EH (cell line): ENCODE data around the gene TENM4.

Experiments
- DNase-seq: peaks from one replicate; pipeline ENCODE4 v3.0.0-alpha.2; 2015; ENCODE audit warnings: low read depth

Gene TENM4

DNA sequence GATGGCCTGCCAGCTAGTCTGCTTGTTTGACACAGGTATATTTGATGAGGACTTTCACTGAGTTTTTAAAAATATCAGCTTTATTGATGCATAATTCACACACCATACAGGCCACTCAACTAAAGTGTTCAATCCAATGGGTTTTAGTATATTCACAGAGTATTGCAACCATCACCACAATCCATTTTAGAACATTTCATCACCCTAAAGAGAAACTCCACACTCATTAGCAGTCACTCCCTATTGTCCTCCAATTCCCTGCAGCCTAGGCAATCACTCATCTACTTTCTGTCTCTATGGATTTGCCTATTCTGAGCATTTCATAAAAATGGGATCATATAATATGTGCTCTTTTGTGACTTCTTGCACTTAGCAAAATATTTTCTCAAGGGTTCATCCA lies 468.2 kb downstream of the TENM4 start:
- no peak for DNase-seq

GRCh38 chr11:78972177-78972576 lies 468.7 kb downstream of the TENM4 start:
- DNase-seq = no peak

GRCh38 chr11:78967811-78968210 lies 473.0 kb downstream of the TENM4 start:
- no peak for DNase-seq

DNA sequence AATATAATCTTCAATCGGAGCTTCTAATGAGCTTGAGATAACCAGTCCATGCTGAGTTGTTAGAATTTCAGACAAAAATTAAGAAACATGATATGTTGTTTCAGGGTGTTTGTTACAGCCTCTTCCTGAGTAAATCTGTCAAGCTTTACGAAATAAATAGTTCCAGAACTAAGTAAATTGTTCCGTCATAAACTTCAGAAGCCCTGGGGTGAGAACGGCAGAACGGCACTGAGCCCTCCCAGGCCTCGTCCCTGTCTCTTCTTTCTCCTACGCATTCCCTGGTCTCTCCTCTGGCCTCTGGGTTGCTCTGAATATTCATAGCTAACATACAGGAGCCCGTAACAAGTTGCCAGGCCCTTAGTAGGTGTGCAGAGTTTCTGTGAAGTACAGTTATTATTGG lies 475.4 kb downstream of the TENM4 start:
- no peak for DNase-seq

- peak; percentile 29 for DNase-seq
These were observed 478.7 kb downstream of the TENM4 start for GRCh38 chr11:78961937-78962701.

DNA sequence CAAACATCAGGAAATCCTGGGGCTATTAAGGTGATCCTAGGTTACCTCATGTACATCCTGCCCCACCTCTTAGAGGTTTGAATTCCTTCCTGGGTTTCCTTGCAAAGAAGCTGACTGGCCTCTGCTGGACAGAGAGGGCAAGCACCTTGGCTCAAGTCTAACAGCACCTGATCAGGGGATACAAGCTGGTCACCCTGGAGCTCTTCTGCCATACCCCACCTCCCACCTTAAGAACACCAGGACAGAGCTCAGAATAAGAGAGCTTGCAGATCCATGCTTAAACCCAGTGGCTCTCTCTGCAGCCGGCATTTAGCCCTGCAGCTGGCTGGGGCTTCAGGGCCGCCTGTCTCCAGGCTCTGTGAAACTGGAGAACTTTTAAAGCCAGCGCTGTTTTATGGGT lies 479.6 kb downstream of the TENM4 start:
- DNase-seq = peak; percentile 29

DNA sequence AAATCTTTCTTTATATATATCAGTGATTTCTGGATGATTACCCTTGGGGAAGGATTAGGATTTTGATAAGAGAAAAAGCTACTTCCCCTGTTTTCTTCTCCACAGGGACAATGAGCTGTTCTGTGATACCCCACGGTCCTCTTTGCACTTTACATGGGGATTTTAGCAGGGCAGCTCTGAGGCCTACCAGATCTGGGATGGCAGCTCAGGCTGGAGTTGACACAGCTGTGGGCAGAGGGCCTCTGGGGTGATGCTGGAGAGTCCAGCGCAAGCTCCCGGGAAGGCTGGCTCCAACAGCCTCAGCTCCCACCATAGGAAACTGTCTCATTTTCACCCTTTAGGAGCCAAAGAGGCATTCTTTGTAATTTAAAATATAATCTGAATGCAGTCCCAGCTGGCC lies 482.4 kb downstream of the TENM4 start:
- no peak for DNase-seq

- DNase-seq = peak; percentile 29
These were observed 483.2 kb downstream of the TENM4 start for GRCh38 chr11:78957476-78958245.

GRCh38 chr11:78954696-78955095 lies 486.1 kb downstream of the TENM4 start:
- no peak for DNase-seq

DNA sequence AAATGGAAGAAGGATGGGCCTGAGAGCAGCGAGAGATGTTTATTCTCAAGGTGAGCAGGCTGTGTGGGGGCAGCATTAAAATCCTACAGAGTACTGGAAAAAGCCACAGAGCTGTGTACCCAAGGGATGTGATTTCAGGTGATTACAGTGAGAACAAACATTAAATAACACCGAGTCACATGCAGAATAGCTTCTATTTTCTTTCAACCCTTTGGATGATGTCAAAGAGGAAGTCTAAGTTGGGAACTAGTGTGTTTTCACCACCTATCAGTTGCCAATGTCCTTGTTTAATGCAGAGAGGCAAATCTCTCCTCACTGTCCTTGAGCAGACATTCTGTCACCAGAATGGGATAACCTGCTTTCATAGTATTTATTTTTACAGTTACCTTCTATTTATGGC lies 486.6 kb downstream of the TENM4 start:
- no peak for DNase-seq

DNA sequence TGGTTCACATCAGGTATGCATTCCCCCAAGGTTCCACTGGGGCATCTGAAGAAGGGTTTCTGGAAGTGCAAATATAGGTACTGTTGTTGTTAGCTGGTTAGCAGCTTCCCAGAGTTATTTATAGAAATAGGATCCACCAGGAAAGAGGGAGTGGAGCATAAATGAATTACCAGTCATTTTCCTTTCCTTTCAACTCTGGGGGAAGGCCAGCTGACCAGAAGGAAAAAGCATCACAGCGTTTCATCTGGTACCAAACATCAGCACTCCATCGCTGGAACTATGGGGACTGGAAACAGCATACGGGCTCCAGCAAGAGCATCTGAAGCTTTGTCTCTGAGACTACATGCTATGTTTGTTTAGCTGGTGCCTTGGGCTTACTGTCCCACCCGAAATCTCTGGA lies 487.9 kb downstream of the TENM4 start:
- DNase-seq = no peak

- no peak for DNase-seq
These were observed 488.7 kb downstream of the TENM4 start for GRCh38 chr11:78952175-78952574.

DNA sequence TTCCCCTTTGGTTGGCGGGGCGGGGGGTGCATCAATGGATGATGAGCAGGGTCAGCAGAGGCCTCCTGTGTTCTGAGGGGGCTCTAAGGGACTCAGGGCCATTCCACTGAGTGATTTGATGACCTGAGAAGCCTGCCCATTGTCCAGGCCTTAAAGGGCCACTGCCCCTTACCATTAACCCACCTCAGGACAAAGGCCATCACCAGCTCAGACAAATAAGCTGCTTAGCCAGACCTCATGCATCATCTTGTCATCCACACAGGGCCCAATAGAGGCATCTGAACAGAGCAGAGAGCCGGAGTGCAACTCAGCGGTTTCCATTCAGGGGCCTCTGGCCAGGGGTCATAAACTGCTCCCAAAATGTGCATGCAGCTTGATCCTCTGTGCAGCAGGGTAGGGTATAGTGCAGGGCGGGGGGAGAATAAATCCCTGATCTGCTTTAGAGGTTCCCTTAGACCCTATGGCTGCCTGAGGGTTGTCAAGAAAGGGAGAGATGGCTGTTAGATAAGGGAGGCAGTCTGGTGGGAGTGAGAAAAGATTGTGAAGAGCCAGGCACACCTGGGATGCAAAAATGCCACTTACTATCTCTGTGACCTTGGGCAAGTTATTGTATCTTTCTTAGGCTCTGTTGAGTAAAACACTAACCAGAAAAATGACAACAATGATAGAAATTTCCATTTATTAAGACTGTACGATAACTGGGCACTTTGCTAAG lies 490.7 kb downstream of the TENM4 start:
- no peak for DNase-seq

- DNase-seq = peak; percentile 27
These were observed 493.6 kb downstream of the TENM4 start for GRCh38 chr11:78946945-78947902.

DNA sequence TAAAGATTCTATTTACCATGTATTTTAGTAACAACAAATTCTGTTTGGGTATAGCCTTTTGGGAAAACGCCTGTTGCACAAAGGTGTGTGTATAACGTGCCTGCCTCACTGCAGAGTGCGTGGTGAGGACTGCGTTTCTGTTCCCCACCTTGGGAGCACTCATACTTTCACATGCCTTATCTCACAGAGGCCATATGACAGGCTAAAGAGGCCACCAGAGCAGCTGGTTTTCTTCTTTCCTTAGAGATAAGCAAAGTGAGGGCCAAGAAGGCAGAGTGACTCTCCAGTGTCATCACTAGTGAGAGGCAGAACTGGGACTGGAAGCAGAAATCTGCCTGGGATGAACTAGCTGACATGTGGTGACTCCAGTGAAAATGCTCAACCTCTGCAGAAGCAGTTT lies 497.0 kb downstream of the TENM4 start:
- no peak for DNase-seq

GRCh38 chr11:78943154-78943553 lies 497.7 kb downstream of the TENM4 start:
- no peak for DNase-seq

- no peak for DNase-seq
These were observed 499.5 kb downstream of the TENM4 start for GRCh38 chr11:78941226-78941851.

DNA sequence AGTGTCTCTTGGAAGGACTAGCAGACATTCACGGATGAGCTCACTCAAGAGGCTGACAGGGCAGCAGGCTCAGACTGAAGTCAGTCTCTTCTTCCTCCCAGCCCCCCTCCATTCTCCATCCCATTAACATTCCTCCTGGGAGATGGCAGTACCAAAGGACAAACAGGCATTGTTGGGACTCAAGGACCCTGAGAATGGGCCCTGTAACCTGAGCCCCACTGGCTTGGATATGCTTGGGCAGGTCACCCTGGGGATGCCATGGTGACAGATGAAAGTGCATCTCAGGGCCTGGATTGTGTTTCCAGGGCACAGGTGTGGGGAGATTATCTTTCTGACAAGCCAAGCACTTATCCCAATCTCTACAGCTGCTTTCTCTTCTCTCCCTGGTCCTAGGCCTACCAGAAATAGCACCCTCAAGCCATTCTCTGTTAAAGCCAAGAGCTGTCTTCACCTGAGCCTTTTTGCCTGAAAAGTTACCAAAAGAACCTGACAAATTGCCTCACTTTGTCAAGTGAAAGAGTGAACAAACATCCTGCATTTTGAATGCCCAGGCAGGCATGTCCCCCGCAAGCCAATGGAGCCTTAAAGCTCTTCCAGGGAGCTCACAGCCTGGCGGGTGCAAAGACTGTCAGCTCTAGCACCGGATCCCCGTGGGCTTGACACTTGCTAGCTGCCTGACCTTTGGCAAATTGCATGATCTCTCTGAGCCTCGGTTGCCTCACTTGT lies 500.2 kb downstream of the TENM4 start:
- DNase-seq = no peak

- DNase-seq = no peak
These were observed 501.9 kb downstream of the TENM4 start for GRCh38 chr11:78938971-78939370.

GRCh38 chr11:78938036-78938435 lies 502.8 kb downstream of the TENM4 start:
- DNase-seq = no peak
